Measurements from ENCODE around the gene CLEC11A.

The CLEC11A gene

DNA sequence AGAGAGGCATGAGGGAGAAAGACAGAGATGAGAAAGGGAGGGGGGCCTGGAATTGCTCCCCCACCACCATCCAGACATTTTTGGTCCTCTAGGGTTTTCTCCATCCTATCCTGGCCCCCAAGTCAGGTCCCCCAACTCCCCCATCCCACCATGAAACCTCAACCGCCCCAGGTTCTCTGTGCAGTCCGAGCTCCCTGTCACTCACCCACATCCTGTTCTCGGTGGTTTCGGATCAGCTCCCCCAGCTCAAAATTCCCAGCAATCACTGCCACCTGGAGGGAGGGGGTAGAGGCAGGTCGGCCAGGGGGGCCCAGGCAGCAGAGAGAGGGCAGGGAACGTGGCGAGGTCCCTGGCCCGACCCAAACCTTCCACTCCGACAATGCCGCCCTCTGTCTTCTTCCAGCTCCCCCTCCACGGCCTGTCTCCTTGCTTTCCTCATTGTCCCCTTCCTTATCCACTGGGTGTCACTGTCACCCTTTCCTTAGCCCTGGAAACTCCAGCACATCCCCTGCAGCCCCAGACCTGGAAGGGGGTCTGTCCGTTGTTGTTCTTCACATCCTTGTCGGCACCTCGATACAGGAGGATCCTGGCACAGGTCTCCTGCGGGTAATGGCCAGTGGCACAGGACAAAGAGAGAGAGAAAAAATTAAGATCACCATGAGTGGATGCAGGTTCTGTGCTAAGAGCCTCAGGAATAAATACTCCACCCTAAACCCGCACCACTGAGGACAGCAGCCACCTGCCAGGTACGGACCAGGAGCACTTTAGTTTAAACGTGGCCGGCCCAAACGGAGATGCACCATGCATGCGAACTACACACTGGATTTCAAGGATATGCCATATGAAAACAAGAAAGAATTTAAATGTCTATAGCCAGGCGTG lies 19.0 kb upstream of the CLEC11A start:
- no peak for DNase-seq

DNA sequence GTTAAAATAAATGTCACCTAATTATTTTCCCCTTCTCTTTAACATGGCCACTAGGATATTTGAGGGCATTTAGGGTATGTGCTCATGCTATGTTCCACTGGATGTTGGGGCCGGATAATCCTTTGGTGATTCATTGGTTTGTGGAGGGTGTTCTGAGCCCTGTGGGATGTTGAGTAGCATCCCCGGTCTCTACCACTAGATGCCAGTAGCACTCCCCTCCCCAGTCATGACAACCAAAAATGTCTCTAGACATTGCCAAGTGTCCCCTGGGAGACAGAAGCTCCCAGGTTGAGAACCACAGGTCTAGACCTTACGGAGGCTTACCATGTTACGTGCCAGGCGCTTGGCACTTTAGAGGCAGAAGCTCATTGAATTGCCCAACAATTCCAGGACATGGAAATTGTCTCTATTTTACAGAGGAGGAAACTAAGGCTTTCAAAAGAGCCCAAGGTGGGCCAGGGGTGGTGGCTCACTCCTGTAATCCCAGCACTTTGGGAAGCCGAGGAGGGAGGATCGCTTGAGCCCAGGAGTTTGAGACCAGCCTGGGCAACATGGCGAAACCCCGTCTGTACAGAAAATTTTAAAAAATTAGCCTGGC lies 17.6 kb upstream of the CLEC11A start:
- no peak for DNase-seq

DNA sequence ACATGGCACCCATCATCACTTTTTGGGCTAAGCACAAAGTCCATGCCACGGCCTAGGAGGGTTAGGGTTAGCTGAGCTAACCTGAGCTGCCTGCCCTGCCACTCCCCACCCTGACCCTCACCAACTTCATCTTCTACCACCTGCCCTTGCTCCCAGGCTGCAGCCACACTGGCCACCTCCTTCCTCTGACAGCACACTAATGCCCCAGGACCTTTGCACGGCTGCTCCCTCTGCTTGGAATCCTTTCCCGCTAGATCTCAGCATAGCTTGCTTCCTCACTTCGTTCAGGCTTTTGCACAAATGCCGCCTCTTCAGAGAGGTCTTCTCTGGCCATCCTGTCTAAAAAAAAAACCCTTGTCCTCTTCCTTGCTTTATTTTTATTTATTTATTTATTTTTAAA lies 16.8 kb upstream of the CLEC11A start:
- DNase-seq, result no peak

DNA sequence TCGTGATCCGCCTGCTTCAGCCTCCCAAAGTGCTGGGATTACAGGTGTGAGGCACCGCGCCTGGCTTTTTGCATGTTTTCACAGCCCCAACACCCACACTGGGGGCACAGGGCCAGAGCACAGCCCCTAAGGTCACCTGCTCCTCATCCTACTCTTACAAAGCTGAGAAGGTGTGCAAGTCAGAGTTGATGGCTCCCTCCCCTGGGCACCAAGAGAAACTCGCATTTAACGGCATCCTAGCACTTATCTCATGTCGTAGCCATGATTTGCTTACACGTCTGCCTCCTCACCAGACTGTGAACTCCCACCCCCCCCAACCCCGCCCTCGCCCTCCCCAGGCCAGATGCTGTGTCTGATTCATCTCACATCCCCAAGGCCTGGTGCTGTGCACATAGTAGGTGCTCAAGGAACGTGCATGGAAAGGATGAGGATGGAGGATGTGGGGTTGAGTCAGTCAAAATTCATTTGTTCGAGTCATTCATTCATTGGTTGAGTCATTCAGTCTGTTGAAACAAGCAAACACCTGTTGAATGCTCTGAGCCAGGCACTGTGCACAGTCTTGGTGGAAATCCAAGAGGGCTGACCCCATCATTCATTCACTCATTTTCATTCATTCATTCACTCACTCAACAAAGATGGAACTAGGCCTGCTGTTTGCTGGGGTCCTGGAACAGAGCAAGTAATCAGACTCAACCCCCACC lies 14.8 kb upstream of the CLEC11A start:
- DNase-seq, result no peak

DNA sequence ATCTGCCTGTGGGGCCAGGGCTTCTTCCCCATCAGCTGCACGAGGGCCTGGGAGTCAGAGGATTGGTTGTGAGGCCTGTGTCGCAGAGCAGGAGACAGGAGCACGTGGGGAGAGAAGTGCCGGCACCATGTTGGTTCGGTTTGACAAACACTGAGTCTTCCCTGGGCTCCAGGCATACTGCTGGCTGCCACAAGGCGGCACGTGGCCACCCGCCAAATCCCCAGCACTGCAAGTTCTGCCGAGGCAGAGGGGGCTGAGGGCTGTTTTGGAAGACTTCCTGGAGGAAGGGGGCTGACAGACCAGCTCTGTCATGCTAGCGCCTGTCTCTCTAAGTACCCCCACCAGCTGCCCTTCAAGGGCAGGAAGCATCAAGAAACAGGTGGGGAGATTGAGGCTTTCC lies 13.1 kb upstream of the CLEC11A start:
- DNase-seq, result no peak

DNA sequence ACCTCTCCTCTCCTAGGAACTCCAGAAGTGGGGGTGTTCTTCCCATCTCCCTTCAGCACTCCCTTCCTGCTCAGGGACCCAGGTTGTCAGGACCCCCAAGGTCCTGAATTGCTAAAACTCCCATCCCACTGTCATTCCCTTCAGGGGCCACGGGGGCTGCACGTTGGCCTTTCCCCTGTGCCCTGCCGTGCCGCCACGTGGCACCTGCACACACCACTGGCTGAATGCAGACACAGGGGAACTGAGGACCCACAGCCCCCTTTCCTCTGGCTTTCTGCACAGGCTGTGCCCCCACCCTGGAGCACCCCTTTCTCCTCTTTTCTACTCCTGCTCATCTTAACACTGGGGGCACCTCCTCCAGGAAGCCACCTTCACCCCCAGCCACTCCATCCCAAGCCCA lies 12.6 kb upstream of the CLEC11A start:
- DNase-seq, result no peak

DNA sequence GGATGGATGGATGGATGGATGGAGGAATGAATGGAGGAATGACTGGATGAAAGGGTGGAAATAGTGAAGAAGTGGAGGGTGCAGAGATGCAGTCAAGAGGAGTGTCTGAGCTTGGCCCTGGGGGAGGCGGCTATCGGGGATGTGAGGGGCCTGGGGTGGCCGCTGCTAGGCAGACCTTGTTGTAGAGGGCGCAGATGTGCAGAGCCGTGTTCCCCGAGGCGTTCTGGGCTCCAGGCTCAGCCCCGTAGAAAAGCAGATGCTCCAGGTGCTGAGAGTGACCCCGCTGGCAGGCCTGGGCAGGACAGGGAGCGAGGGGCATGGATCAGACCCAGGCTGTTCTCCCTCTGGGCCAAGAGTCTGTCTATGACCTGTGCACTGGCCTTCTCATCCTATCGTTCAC lies 12.0 kb upstream of the CLEC11A start:
- no peak for DNase-seq

DNA sequence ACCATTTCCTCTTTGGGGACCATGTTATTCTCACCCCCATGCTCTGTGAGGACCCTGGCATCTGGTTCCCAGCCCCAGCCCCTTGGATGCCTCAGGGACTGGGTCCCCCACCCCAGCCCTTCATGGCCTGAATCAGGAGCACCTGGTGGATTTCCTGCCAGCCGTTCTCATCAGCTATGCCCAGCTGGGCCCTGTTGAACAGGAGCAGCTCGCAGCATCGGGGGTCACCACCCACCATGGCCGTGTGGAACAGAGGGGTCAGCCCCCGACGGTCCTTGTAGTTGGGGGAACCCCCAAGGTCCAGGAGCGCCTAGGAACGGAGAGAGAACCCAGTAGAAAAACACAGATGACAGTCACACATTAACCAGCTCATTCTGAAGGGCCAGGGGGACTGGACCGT lies 11.4 kb upstream of the CLEC11A start:
- no peak for DNase-seq

DNA sequence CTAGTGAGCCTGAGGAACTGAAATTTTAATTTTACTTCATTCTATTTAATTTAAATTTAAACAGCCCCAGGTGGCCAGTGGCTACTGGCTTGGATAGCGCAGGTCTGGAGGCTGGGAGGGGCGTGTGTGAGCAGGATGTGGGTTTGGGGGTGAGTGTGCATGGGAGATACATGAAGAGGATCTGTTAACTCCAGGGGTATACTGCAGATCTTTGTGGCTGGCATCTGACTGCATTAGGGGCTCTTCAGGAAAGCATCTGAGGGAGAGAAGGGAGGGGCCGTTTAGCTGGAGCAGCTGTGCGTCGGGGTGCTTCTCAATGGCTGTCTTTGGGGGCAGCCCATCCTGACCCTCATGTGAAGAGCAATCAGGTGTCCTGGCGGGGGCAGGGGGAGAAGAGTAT lies 10.3 kb upstream of the CLEC11A start:
- no peak for DNase-seq

DNA sequence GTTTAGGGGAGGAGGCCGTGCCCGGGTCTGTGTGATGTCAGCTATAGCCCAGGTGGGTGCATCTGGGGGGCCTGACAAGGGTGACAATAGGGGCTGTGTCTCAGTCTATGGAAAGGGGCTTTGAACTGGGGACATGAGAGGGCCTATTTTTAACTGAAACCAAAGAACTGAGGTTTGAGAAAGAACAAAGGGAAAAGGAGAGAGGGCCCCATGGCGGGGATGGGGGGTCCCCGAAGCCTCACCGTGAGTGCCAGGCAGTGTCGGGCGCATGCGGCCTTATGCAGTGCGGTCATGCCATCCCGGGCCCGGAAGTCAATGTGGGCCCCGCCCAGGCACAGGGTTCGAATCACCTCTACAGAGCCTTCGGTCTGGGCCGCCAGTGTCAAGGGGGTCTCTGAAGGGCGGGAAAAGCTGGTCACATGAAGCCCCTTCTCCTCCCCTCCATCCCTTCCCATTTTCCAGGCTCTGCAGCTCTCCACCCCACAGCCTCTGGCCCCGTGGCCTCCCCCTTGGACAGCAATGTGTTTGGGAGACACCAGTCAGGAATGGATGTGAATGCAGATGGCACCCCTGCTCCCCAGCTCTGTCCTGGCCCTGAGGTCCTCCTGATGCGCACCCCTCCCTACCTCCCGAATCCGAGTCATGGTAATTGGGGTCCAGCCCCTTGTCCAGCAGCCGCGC lies 9.5 kb upstream of the CLEC11A start:
- DNase-seq, result no peak

DNA sequence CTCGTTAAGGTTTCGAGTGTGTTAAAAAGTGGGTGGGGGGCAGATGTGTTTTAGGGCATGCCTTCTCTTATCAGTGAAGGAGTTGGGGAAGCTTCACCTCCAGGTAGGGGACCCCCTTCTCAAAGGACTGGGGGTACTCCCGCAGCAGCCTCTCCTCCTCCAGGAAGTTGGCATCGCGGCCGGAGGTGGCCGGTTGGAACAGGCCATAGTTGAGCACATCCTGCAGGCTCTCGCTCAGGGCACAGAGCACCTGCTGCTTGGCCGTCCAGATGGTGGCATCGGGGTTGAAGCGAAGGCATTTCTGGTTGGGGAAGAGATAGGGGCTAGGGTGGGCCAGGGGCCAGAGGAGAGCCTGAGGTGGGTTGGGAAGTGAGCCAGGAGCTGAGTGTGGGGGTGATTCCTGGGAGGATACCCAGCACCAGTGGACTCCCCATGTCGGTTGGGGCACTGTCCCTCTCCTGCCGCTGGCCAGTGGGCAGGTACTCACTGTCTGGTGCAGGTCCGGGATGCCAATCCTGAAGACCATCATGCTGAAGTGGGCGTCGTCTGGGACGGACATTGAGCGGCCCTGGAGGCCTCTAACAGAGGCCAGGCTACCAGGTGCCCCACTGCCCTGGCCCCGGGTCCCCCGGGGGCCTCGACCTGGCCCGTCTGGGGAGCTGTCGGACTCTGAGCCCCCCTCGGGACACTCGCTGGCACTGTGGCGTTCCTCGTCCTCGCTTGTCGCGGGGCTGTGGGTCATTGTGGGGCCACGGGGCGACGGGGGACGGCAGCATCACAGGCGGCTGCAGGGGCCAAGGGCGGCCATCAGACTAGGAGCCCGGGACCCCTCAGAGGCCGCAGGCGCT lies 6.8 kb upstream of the CLEC11A start:
- no peak for DNase-seq

DNA sequence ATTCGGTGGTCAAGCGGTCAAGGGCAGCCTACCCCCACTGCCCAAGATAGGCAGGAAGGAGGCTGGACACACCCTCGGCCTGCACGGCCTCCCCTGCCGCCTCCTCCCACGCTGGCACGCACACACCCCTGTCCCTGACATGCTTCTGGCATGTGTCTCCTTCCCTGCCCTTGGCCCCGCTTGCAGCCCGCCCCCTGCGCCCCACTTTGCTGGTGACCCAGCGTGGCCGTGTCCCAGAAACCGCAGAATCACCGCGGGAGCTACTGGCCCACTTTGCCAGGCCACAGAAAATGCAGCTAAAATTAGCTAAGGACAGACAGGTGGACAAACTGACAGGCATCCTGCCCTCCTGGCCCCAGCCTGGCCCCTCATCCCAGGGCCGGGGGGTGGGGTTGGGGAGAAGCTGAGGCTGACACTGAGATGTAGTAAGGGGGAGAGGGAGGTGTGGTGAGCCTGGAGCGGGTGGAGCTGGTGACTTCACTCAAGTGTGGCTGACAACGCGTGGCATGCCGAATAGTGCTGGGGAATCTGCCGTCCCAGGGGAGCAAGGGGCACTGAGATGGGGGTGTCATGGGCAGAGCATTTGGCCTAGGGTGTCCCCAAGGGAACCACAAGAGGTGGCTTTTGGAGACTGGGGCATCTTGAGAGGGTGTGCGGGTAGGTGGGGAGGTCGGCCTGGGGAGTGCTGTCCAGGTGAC lies 6.0 kb upstream of the CLEC11A start:
- DNase-seq, result no peak

DNA sequence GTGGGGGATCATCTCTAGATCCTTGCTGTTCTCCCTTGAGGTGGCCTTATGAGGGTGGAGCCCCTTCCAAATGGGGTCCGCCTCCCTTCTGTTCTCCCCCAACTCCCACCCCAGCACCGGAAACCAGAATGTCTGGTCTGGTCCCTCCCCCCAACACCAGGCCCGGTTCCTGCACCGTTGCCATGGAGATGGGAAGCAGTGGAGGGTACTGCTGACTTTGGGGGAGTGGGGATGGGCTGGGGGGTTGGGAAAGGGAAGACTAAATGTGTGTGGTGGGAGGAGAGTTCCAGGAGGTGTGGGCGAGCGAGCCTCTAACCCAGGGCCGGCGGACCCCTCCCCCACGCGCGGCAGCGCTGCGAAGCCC lies 5.3 kb upstream of the CLEC11A start:
- no peak for DNase-seq

DNA sequence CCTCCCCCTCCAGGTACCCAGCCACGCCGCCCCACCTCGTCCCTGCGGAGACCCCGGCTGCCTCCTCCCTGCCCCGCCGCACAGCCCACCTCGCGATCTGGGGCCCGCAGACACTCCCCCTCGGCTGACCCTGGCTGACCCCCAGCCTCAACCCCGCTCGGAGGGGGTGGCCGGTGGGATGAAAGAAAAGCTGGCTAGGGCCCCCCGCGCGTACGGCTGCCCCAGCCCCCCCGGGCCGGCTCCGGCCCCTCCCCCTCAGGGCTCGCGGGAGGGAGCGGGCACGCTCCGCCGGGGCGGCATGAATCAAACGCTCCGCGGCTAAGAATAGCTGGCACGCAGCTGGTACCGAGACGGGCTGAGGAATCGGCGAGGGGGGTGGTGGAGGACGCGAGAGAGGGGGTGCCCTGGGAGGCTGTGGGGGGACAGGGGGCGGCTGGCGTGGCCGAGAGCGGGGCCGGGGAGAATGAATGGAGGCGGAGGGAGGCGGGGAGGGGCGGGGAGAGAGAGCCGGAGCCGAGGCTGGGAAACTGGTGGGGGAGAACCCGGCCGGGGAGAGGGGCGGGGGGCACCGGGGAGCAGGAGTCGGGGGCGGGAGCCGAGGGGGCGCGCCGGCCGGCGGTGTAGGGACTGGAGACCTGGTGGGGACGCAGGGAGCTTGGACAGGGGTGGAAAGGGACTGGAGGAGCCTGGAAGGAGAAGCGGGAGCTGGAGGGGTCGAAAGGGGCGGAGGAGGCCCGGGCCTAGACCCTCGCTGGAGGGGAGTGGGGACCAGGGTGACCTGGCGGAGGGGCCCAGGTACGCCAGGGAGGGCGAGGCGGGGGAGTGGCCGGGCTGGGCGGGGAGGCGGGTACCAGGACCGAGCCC lies 4.7 kb upstream of the CLEC11A start:
- no peak for DNase-seq

DNA sequence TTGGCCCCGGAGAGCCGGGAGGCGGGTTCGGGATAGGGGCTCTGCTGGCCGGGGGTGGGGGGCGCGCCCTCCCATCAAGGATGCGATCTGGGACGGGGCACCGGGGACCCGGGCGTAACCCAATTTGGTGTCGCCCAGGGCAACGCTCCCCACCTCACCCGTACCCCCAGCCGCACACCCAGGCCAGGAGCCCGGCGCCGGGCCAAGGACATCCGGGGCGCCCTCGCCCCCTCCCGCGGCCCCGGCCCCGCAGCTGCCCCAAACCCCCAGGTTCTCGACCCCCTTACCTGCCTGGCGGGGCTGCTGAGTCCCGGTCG lies 4.1 kb upstream of the CLEC11A start:
- no peak for DNase-seq

DNA sequence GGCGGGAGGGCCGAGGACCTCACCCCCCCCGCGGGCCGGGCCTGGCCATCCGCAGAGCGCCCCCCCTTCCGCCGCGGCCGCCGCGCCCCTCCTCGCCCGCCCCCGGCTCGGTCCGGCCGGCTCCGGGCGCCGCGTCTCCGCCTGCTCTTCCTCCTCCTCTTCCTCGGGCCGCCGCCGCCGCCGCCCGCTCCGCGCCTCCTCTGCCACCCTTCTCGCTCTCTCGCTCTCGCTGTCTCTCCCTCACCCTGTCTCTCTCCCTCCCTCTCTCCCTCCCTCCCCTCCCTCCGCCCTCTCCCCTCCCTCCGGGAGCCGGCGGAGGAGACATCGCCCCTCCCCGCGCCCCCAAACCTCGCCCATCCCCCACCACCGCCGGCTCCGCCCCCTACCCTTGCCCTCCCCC lies 3.6 kb upstream of the CLEC11A start, which contains the start of gene SHANK1:
Gene SHANK1, minus strand, starts transcription at position 237 of the 400 bp plus-strand sequence. CDS start 2,883 bp downstream, outside the sequence.
- no peak for DNase-seq

DNA sequence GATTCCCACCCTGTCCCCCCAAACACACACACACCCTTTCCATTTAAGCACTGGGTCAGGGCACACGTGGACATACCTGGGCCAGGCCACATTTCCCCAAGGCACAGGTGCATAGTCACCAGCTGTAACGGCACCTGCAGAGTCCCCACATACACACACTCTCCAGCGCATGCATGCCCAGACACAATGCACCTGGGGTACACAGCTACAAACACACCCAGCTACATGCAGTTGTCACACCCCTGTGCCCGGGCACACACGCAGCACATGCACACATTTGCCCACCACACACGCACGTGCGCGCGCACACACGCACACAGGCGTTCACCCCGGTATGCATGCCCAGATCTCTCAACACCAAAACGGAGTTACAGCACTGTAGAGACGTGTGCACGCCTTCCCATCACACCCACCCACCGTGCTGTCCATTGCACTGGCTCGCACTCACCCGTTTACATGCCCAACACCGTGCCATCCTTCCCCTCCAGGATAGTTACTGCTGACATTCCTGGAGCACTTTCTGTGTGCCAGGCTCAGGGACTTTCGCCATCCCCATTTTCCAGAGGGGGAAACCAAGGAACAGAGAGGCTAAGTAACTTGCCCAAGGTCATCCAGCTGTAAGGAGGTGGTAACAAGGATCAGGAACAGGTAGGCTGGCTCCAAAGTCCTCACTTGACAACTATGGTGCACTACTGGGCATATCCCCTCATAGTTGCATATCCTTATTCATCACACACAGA lies 2.8 kb upstream of the CLEC11A start:
- peak in 1 of 14 donors; percentile 7 for DNase-seq

DNA sequence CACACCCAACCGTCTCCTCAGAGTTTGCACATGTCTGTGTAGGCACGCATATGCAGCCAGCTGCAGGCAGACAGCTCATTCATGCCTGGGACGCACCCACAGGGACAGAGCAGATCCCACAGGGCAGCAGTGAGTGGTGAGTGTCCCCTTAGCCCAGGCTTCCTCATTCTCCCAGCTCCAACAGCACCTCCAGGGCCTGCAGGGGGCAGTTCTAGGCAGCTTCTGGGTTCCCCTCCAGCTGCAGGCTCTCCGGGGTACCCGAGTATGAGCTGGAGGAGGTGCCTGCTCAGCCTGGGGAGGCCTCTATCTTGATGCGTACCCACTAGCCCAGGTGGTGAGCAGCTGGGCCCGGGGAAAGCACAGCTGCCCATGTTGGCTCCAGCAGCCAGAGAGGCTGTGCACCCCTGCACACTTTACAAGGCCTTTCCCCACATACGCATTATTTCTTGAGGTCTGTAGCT lies 2.2 kb upstream of the CLEC11A start:
- no peak for DNase-seq

DNA sequence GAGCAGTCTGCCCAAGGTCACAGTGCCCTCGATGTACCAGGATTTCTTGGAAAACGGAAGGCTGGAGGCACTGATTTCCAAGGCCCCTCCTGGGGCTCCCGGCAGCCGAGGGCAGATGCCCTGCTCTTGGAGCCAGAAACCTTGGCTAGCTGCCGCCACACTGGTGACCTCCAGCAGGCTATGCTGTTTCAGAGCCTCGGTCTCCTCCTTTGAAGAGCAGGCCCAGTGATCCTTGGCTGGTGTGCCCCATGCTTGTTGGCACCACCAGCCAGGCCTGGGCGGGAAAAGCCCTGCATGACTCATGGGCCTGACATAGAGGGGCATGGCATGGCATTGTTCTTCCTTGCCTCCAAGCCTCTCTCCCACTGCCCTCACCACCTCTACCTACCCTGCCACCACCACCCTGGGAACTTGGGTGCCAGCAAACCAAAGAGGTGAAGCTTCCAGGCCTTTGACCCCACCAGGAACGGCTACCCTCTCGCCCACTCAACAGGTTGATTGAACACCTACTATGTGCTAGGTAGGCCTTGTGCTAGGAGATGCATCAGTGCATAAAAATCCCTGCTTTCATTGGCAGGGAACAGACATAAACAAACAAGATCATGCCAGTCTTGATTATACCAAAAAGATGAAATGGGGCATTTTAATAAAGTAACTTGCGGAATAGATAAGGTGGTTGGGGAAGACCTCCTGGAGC lies 1.6 kb upstream of the CLEC11A start:
- peak in 4 of 14 donors; percentile 5 to 69 (median 12) for DNase-seq

Data from C1 segment of cervical spinal cord (tissue), 14 donors.